GM12872 (cell line): ENCODE measurements around the gene HMGN5.

ENCODE experiments used
- CTCF ChIP-seq: IDR thresholded peaks from 3 replicates; pipeline ENCODE4 v1.5.1; 2011; ENCODE audit warnings: low read depth, mild to moderate bottlenecking, low read length, moderate library complexity; ENCODE audit not compliant: insufficient read depth

Gene HMGN5

GRCh38 chrX:81229901-81230300 is 28.2 kb upstream of the HMGN5 start:
- TF ChIP-seq CTCF: no peak

GRCh38 chrX:81229229-81229628 is 27.5 kb upstream of the HMGN5 start:
- no peak for TF ChIP-seq CTCF

GRCh38 chrX:81215685-81216084 is 14.0 kb upstream of the HMGN5 start:
- no peak for TF ChIP-seq CTCF

- TF ChIP-seq CTCF: no peak
Observed at GRCh38 chrX:81208916-81209315, 7.2 kb upstream of the HMGN5 start.

GRCh38 chrX:81206476-81206875 is 4.8 kb upstream of the HMGN5 start:
- TF ChIP-seq CTCF: no peak

- TF ChIP-seq CTCF: no peak
Observed at GRCh38 chrX:81205551-81205950, 3.8 kb upstream of the HMGN5 start.

- no peak for TF ChIP-seq CTCF
Observed at GRCh38 chrX:81202943-81203342, 1.2 kb upstream of the HMGN5 start.

- no peak for TF ChIP-seq CTCF
Observed at GRCh38 chrX:81202456-81202819, 725 bp upstream of the HMGN5 start.
